Measurements from ENCODE around the gene E2F1.

E2F1 gene

DNA sequence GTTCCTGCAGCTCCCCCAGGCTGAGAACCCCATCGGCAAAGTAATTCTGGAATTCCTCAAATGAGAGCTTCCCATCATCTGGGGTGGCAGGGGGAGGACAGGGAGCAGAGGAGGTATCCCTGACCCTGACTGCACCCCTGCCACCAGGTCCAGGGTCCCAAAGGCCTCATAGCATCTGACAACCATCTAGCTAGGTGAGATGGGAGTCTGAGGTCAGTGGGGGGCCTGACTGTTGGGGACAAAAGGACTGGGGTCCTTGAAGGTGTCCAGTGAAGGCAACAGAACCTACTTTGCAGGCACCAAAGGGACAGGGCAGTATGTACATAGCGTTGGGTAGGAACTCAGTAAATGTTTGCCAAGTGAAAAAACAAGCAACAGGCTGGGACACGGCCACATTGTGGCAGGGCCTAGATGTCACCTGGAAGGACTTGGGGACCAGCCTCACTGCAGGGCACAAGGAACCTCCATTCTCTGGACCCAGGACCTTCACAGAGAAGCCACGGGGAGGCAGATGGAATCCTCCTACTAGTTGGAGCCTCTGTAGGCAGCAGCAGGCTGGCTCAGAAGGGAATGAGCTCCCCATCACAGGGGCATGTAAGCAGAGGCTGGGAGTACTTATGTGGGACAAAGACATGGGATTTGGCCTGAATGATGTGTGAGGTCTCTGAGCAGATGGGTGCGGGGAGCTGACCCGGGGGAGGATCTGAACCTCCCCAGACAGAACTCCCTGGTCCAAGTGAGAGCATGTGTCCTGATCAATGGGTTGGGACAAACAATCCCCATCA lies 15.3 kb downstream of the E2F1 start:
- ATAC-seq: no peak

DNA sequence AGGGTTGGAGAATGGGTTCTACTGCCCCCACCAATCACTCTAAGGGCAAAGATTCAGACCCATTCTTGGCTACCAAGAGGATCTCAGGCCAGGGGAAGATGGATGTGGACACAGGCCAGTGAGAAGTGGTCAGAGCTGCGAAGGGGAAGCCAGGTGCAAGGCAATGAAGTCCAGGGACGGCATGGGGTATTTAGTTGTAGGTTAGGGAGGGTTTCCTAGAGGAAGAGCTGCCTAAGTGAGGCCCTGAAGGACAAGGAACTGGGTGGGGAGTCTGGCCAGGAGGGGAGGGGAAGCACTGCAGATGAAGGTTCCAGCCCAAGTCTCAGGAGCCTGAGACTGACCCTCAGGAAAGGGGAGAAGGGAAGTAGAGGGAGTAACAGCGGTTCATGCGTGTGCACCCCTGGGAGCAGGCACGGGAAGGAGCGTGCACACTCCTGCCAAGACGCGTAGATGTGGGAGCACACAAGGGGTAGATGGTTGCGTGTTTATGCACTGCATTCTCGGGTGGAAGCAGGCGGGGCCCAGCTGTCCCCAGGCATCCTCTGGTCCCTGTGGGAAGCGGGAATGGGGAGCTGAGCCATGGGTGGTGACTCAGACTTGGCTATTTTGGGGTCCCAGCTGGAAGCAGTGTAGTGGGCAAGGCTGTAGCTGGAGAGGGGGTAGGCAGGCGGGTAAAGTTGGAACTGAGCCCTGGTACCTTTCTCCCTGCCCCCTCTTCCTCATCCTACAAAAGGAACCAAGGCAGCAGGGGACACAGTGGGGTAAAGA lies 16.1 kb downstream of the E2F1 start:
- TF ChIP-seq BACH2 (CRISPR knock-in tag; IDR thresholded peaks at IDR 0.05; ENCODE audit: borderline replicate concordance) (no peak), PPARA (CRISPR knock-in tag; IDR thresholded peaks at IDR 0.05; ENCODE audit: borderline replicate concordance) (no peak), ZNF8 (CRISPR knock-in tag; IDR thresholded peaks at IDR 0.05) (no peak), ZC3H10 (CRISPR knock-in tag; IDR thresholded peaks at IDR 0.05) (no peak), ZNF565 (CRISPR knock-in tag; conservative IDR thresholded peaks at IDR 0.05; ENCODE audit: low read depth) (no peak), OSR1 (CRISPR knock-in tag; IDR thresholded peaks at IDR 0.05) (no peak), TOX (CRISPR knock-in tag; IDR thresholded peaks at IDR 0.05; ENCODE audit: borderline replicate concordance) (no peak), TCF4 (CRISPR knock-in tag; IDR thresholded peaks at IDR 0.05; ENCODE audit: borderline replicate concordance) (no peak)
- no peak for ATAC-seq

More for the DNA sequence above, 15.3 kb downstream of the E2F1 start:
- TF ChIP-seq ESRRG (CRISPR knock-in tag; IDR thresholded peaks at IDR 0.05) (no peak), ZFP30 (CRISPR knock-in tag; IDR thresholded peaks at IDR 0.05) (no peak), TOX (CRISPR knock-in tag; IDR thresholded peaks at IDR 0.05; ENCODE audit: borderline replicate concordance) (no peak), PPARA (CRISPR knock-in tag; IDR thresholded peaks at IDR 0.05; ENCODE audit: borderline replicate concordance) (no peak), ZC3H10 (CRISPR knock-in tag; IDR thresholded peaks at IDR 0.05) (no peak), SNAI2 (CRISPR knock-in tag; IDR thresholded peaks at IDR 0.05) (no peak), CSDC2 (CRISPR knock-in tag; IDR thresholded peaks at IDR 0.05) (no peak), GLIS3 (CRISPR knock-in tag; IDR thresholded peaks at IDR 0.05) (no peak), BACH2 (CRISPR knock-in tag; IDR thresholded peaks at IDR 0.05; ENCODE audit: borderline replicate concordance) (no peak), ZNF70 (CRISPR knock-in tag; IDR thresholded peaks at IDR 0.05) (no peak), ARNTL (CRISPR knock-in tag; IDR thresholded peaks at IDR 0.05; ENCODE audit: borderline replicate concordance, low read depth) (no peak), ZNF8 (CRISPR knock-in tag; IDR thresholded peaks at IDR 0.05) (no peak), RARB (CRISPR knock-in tag; IDR thresholded peaks at IDR 0.05) (no peak), ISL1 (CRISPR knock-in tag; IDR thresholded peaks at IDR 0.05) (no peak), ZFP3 (CRISPR knock-in tag; IDR thresholded peaks at IDR 0.05) (no peak)
- TF ChIP-seq, protein P1, sequence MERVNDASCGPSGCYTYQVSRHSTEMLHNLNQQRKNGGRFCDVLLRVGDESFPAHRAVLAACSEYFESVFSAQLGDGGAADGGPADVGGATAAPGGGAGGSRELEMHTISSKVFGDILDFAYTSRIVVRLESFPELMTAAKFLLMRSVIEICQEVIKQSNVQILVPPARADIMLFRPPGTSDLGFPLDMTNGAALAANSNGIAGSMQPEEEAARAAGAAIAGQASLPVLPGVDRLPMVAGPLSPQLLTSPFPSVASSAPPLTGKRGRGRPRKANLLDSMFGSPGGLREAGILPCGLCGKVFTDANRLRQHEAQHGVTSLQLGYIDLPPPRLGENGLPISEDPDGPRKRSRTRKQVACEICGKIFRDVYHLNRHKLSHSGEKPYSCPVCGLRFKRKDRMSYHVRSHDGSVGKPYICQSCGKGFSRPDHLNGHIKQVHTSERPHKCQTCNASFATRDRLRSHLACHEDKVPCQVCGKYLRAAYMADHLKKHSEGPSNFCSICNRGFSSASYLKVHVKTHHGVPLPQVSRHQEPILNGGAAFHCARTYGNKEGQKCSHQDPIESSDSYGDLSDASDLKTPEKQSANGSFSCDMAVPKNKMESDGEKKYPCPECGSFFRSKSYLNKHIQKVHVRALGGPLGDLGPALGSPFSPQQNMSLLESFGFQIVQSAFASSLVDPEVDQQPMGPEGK (CRISPR knock-in tag; IDR thresholded peaks at IDR 0.05; ENCODE audit: borderline replicate concordance): no peak
- TF ChIP-seq, protein P2, sequence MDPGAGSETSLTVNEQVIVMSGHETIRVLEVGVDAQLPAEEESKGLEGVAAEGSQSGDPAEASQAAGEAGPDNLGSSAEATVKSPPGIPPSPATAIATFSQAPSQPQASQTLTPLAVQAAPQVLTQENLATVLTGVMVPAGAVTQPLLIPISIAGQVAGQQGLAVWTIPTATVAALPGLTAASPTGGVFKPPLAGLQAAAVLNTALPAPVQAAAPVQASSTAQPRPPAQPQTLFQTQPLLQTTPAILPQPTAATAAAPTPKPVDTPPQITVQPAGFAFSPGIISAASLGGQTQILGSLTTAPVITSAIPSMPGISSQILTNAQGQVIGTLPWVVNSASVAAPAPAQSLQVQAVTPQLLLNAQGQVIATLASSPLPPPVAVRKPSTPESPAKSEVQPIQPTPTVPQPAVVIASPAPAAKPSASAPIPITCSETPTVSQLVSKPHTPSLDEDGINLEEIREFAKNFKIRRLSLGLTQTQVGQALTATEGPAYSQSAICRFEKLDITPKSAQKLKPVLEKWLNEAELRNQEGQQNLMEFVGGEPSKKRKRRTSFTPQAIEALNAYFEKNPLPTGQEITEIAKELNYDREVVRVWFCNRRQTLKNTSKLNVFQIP (CRISPR knock-in tag; IDR thresholded peaks at IDR 0.05; ENCODE audit: borderline replicate concordance, low read depth): no peak
- TF ChIP-seq, protein P3, sequence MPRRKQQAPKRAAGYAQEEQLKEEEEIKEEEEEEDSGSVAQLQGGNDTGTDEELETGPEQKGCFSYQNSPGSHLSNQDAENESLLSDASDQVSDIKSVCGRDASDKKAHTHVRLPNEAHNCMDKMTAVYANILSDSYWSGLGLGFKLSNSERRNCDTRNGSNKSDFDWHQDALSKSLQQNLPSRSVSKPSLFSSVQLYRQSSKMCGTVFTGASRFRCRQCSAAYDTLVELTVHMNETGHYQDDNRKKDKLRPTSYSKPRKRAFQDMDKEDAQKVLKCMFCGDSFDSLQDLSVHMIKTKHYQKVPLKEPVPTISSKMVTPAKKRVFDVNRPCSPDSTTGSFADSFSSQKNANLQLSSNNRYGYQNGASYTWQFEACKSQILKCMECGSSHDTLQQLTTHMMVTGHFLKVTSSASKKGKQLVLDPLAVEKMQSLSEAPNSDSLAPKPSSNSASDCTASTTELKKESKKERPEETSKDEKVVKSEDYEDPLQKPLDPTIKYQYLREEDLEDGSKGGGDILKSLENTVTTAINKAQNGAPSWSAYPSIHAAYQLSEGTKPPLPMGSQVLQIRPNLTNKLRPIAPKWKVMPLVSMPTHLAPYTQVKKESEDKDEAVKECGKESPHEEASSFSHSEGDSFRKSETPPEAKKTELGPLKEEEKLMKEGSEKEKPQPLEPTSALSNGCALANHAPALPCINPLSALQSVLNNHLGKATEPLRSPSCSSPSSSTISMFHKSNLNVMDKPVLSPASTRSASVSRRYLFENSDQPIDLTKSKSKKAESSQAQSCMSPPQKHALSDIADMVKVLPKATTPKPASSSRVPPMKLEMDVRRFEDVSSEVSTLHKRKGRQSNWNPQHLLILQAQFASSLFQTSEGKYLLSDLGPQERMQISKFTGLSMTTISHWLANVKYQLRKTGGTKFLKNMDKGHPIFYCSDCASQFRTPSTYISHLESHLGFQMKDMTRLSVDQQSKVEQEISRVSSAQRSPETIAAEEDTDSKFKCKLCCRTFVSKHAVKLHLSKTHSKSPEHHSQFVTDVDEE (CRISPR knock-in tag; IDR thresholded peaks at IDR 0.05): no peak
- TF ChIP-seq, protein P4, sequence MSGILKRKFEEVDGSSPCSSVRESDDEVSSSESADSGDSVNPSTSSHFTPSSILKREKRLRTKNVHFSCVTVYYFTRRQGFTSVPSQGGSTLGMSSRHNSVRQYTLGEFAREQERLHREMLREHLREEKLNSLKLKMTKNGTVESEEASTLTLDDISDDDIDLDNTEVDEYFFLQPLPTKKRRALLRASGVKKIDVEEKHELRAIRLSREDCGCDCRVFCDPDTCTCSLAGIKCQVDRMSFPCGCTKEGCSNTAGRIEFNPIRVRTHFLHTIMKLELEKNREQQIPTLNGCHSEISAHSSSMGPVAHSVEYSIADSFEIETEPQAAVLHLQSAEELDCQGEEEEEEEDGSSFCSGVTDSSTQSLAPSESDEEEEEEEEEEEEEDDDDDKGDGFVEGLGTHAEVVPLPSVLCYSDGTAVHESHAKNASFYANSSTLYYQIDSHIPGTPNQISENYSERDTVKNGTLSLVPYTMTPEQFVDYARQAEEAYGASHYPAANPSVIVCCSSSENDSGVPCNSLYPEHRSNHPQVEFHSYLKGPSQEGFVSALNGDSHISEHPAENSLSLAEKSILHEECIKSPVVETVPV (CRISPR knock-in tag; IDR thresholded peaks at IDR 0.05): no peak

All from SK-N-SH treated with all-trans-retinoic acid at 6 μM for 48 hours (cell line).